Esophagus muscularis mucosa (tissue), 4 donors: ENCODE results near the gene TBCD.

Source experiments
- CTCF ChIP-seq, 3 experiments: fragments of 200-600 bp in 2 of 3; fragments of 450-650 bp in 1 of 3; sonication (generic) in 2 of 3; IDR thresholded peaks; one replicate each; pipeline ENCODE4 v1.5.1; 2017 to 2019; ENCODE audit warnings: antibody characterized with exemption in 3 of 3, mild to moderate bottlenecking in 2 of 3, moderate library complexity in 1 of 3
- EP300 ChIP-seq: sonication (generic); formaldehyde crosslinking; IDR thresholded peaks from one replicate; pipeline ENCODE4 v1.6.1; 2017; ENCODE audit warnings: antibody characterized with exemption
- POLR2A ChIP-seq: fragments of 450-650 bp; IDR thresholded peaks from one replicate; pipeline ENCODE4 v1.6.1; 2017; ENCODE audit warnings: antibody characterized with exemption, moderate library complexity, mild to moderate bottlenecking, low read depth
- POLR2AphosphoS5 ChIP-seq, 2 donors: sonication (generic); formaldehyde crosslinking; IDR thresholded peaks; one replicate each; pipeline ENCODE4 v1.6.1; 2017; ENCODE audit warnings: antibody characterized with exemption in 2 of 2

GRCh38 chr17:82930924-82931698 lies 179.2 kb downstream of the TBCD start:
- TF ChIP-seq CTCF (IDR thresholded peaks at IDR 0.05), result no peak
- no peak for TF ChIP-seq POLR2AphosphoS5 (IDR thresholded peaks at IDR 0.05)
- no peak for TF ChIP-seq EP300
- no peak for TF ChIP-seq POLR2A
